Measurements from ENCODE around the gene RANBP17. TPM values are rescaled to one million over a fixed set of nuclear protein-coding genes. Genes with fewer than 3 reads are reported as not detected.

Gene RANBP17
- total and polyA plus RNA-seq, 9 of the 15 experiments (the other 6 are each of a cell fraction or from before 2014, with no cell fraction given), result not detected

DNA sequence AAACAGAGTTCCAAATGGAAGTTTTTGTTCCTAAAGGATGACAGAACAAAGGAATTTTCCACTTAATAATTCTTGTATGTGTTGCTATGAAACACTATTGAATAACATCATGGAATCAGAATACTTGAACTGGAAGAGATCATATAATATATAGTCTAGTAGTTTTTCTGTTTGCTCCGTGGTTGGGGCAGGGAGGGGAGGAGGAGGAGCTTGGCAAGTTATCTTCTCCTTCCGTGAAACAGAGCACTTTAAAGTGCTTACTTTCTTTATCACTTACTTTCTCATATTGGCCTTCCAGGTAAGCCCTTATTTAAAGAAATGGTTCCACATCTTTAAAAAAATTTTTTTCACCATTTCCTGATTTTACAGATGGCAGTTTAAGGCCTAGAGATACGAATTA lies 281.4 kb downstream of the RANBP17 start:
- H3K9ac ChIP-seq (ENCODE audit: insufficient read depth in 1 of 2, low read depth in 2 of 2, low read length in 2 of 2), result no peak overlapping the region
- H3K4me1 ChIP-seq (replicated peaks in 1 of 2; ENCODE audit: control insufficient read depth in 2 of 2, insufficient read depth in 2 of 2, low read length in 2 of 2), result no peaks in the 10 kb centered on the region
- CTCF ChIA-PET (ENCODE audit: low intra/inter-chr PET ratio), result no interaction called here
- no peak overlapping the region for H2AFZ ChIP-seq (ENCODE audit: low read depth, low read length)
- intact Hi-C loops (cut with micrococcal nuclease) (no loop called here), in situ Hi-C loops (cut with MboI) (no loop called here)
- no peak for FAIRE-seq
- H3K79me2 ChIP-seq (ENCODE audit: control insufficient read depth, insufficient read depth, low read length), result no peaks in the 10 kb centered on the region
- H4K20me1 ChIP-seq (replicated peaks; ENCODE audit: control insufficient read depth, insufficient read depth, low read length), result no peaks in the 10 kb centered on the region
- WGBS (ENCODE audit: insufficient coverage, low coverage, missing lambda C conversion rate), result 3% methylated on average over 3 of the region's 3 CpGs
- no peaks in the 10 kb centered on the region for H3K27me3 ChIP-seq (ENCODE audit: control insufficient read depth in 2 of 2, insufficient read depth in 2 of 2, low read length in 2 of 2)
- POLR2A ChIA-PET, result no interaction called here
- H3K36me3 ChIP-seq (ENCODE audit: control insufficient read depth, insufficient read depth, low read length), result no peaks in the 10 kb centered on the region
- H3K9me1 ChIP-seq (ENCODE audit: control insufficient read depth, insufficient read depth, low read length), result no peaks in the 10 kb centered on the region
- no peaks in the 10 kb centered on the region for H3K9me3 ChIP-seq (replicated peaks; ENCODE audit: control insufficient read depth, insufficient read depth, low read depth, low read length)
- H3K4me2 ChIP-seq (ENCODE audit: insufficient read depth, low read length), result no peak overlapping the region
- ATAC-seq, result no peak
- no peak overlapping the region for H3K4me3 ChIP-seq
- no peak overlapping the region for H3K27ac ChIP-seq (ENCODE audit: extremely low read depth, low read depth, low read length)
- BruUV-seq (replicated peaks), result no TSS peak
- TF ChIP-seq MYNN (IDR thresholded peaks at IDR 0.05) (no peak), MYNN (CRISPR knock-in tag; IDR thresholded peaks at IDR 0.05) (no peak), TAF15 (IDR thresholded peaks at IDR 0.05; ENCODE audit: low read depth, low read length) (no peak), ZNF212 (CRISPR knock-in tag; IDR thresholded peaks at IDR 0.05) (no peak), ZNF224 (CRISPR knock-in tag; IDR thresholded peaks at IDR 0.05) (no peak), BRCA1 (IDR thresholded peaks at IDR 0.05) (no peak), BRCA1 (CRISPR knock-in tag; IDR thresholded peaks at IDR 0.05) (no peak), RFX5 (IDR thresholded peaks at IDR 0.05; ENCODE audit: low read depth, low read length) (no peak), MTA2 (IDR thresholded peaks at IDR 0.05; ENCODE audit: low read depth) (no peak), PHF20 (IDR thresholded peaks at IDR 0.05; ENCODE audit: partially characterized antibody) (no peak), TBL1XR1 (IDR thresholded peaks at IDR 0.05; ENCODE audit: low read length in 2 of 2) (no peak), TAF7 (tag; IDR thresholded peaks at IDR 0.05) (no peak), CC2D1A (IDR thresholded peaks at IDR 0.05) (no peak)
- TF ChIP-seq, protein P1, sequence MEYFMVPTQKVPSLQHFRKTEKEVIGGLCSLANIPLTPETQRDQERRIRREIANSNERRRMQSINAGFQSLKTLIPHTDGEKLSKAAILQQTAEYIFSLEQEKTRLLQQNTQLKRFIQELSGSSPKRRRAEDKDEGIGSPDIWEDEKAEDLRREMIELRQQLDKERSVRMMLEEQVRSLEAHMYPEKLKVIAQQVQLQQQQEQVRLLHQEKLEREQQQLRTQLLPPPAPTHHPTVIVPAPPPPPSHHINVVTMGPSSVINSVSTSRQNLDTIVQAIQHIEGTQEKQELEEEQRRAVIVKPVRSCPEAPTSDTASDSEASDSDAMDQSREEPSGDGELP (CRISPR knock-in tag; IDR thresholded peaks at IDR 0.05; ENCODE audit: borderline replicate concordance), result no peak
- TF ChIP-seq, protein P2, sequence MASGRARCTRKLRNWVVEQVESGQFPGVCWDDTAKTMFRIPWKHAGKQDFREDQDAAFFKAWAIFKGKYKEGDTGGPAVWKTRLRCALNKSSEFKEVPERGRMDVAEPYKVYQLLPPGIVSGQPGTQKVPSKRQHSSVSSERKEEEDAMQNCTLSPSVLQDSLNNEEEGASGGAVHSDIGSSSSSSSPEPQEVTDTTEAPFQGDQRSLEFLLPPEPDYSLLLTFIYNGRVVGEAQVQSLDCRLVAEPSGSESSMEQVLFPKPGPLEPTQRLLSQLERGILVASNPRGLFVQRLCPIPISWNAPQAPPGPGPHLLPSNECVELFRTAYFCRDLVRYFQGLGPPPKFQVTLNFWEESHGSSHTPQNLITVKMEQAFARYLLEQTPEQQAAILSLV (tag; IDR thresholded peaks at IDR 0.05), result no peak
- TF ChIP-seq, protein P3, sequence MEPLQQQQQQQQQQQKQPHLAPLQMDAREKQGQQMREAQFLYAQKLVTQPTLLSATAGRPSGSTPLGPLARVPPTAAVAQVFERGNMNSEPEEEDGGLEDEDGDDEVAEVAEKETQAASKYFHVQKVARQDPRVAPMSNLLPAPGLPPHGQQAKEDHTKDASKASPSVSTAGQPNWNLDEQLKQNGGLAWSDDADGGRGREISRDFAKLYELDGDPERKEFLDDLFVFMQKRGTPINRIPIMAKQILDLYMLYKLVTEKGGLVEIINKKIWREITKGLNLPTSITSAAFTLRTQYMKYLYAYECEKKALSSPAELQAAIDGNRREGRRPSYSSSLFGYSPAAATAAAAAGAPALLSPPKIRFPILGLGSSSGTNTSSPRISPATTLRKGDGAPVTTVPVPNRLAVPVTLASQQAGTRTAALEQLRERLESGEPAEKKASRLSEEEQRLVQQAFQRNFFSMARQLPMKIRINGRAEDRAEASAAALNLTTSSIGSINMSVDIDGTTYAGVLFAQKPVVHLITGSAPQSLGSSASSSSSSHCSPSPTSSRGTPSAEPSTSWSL (CRISPR knock-in tag; IDR thresholded peaks at IDR 0.05; ENCODE audit: borderline replicate concordance), result no peak
- no peak for DNase-seq (ENCODE audit: extremely low read depth in 1 of 4, low spot score in 3 of 4)

All from K562 (cell line).